ENCODE data around the gene MICAL3. TPM values are rescaled to one million over a fixed set of nuclear protein-coding genes. Genes with fewer than 3 reads are reported as not detected.

The MICAL3 gene
- total and polyA plus RNA-seq, 9 of the 15 experiments (the other 6 are each of a cell fraction or from before 2014, with no cell fraction given), result 0.53 to 32.1 (median 12.3) TPM

DNA sequence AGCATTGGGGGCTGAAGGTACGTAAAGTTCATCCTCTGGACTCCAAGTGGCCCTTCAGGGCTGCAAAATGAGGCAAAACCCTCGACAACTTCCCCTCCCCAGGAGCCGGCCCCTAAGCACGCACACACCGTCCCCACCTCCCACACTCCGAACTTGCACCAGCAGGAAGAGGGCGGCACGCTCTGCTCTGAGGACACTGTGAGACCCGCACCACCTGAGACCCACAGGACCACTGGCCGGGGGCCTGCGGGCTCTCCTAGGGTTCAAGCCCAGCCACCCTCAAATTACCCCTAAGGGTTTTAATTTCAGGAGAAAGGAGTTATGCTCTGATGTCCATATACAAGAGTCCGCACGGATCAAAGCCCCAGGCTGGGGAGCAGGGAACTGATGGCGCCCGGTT is 200.4 kb downstream of the MICAL3 start:
- WGBS (ENCODE audit: insufficient coverage, low coverage, missing lambda C conversion rate), result 80% methylated on average over 14 of the region's 15 CpGs
- Histone ChIP-seq H3K4me2 (ENCODE audit: insufficient read depth, low read length) (no peak overlapping the region), H3K9me1 (ENCODE audit: control insufficient read depth, insufficient read depth, low read length) (peaks cover 4% of the 10 kb centered on the region), H3K4me1 (replicated peaks in 1 of 2; ENCODE audit: control insufficient read depth in 2 of 2, insufficient read depth in 2 of 2, low read length in 2 of 2) (peaks cover 0 to 11% of the 10 kb centered on the region in 2 experiments; a peak in 4 of 5 replicates), H3K27me3 (ENCODE audit: control insufficient read depth in 2 of 2, insufficient read depth in 2 of 2, low read length in 2 of 2) (no peaks in the 10 kb centered on the region), H3K79me2 (ENCODE audit: control insufficient read depth, insufficient read depth, low read length) (no peaks in the 10 kb centered on the region), H2AFZ (ENCODE audit: low read depth, low read length) (no peak overlapping the region), H3K9me3 (replicated peaks; ENCODE audit: control insufficient read depth, insufficient read depth, low read depth, low read length) (no peaks in the 10 kb centered on the region), H3K4me3 (no peak overlapping the region), H3K36me3 (ENCODE audit: control insufficient read depth, insufficient read depth, low read length) (peaks cover 5% of the 10 kb centered on the region; the same call in 1 of the 3 replicates), H3K27ac (ENCODE audit: extremely low read depth, low read depth, low read length) (no peak overlapping the region), H3K9ac (ENCODE audit: insufficient read depth in 1 of 2, low read depth in 2 of 2, low read length in 2 of 2) (no peak overlapping the region), H4K20me1 (replicated peaks; ENCODE audit: control insufficient read depth, insufficient read depth, low read length) (no peaks in the 10 kb centered on the region; the same call in 1 of the 2 replicates)
- intact Hi-C loops (cut with micrococcal nuclease) (no loop called here), in situ Hi-C loops (cut with MboI) (no loop called here)
- DNase-seq (ENCODE audit: extremely low read depth in 1 of 4, low spot score in 3 of 4) (no peak), FAIRE-seq (no peak), ATAC-seq (no peak)
- POLR2A ChIA-PET, result interaction anchor here (2.3 kb wide), 1 partner anchor 253 kb away, joined by 6 read pairs; the partner anchor contains the start of gene PEX26
- no TSS peak for BruUV-seq (replicated peaks)
- CTCF ChIA-PET (ENCODE audit: low intra/inter-chr PET ratio), result no interaction called here
- TF ChIP-seq PTBP1 (IDR thresholded peaks at IDR 0.05; ENCODE audit: low read depth, low read length), result no peak
- TF ChIP-seq ZNF3 (CRISPR knock-in tag; IDR thresholded peaks at IDR 0.05), result no peak
- no peak for TF ChIP-seq PCBP1 (IDR thresholded peaks at IDR 0.05; ENCODE audit: low read depth, low read length, poor library complexity, severe bottlenecking)
- TF ChIP-seq RBM17 (IDR thresholded peaks at IDR 0.05; ENCODE audit: borderline replicate concordance, low read depth, low read length), result no peak
- TF ChIP-seq, protein P1, sequence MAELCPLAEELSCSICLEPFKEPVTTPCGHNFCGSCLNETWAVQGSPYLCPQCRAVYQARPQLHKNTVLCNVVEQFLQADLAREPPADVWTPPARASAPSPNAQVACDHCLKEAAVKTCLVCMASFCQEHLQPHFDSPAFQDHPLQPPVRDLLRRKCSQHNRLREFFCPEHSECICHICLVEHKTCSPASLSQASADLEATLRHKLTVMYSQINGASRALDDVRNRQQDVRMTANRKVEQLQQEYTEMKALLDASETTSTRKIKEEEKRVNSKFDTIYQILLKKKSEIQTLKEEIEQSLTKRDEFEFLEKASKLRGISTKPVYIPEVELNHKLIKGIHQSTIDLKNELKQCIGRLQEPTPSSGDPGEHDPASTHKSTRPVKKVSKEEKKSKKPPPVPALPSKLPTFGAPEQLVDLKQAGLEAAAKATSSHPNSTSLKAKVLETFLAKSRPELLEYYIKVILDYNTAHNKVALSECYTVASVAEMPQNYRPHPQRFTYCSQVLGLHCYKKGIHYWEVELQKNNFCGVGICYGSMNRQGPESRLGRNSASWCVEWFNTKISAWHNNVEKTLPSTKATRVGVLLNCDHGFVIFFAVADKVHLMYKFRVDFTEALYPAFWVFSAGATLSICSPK (IDR thresholded peaks at IDR 0.05; ENCODE audit: borderline replicate concordance), result no peak
- TF ChIP-seq SAFB2 (IDR thresholded peaks at IDR 0.05; ENCODE audit: borderline replicate concordance, low read depth, low read length, severe bottlenecking), result no peak
- TF ChIP-seq SNIP1 (IDR thresholded peaks at IDR 0.05; ENCODE audit: low read depth), result no peak
- no peak for TF ChIP-seq NR2C2 (CRISPR knock-in tag; IDR thresholded peaks at IDR 0.05)
- TF ChIP-seq NR2C2 (tag; IDR thresholded peaks at IDR 0.05), result no peak
- TF ChIP-seq TRIM24 (IDR thresholded peaks at IDR 0.05), result no peak
- no peak for TF ChIP-seq KDM5B (IDR thresholded peaks at IDR 0.05; ENCODE audit: insufficient replicate concordance, low read depth, low read length)
- TF ChIP-seq, protein P2, sequence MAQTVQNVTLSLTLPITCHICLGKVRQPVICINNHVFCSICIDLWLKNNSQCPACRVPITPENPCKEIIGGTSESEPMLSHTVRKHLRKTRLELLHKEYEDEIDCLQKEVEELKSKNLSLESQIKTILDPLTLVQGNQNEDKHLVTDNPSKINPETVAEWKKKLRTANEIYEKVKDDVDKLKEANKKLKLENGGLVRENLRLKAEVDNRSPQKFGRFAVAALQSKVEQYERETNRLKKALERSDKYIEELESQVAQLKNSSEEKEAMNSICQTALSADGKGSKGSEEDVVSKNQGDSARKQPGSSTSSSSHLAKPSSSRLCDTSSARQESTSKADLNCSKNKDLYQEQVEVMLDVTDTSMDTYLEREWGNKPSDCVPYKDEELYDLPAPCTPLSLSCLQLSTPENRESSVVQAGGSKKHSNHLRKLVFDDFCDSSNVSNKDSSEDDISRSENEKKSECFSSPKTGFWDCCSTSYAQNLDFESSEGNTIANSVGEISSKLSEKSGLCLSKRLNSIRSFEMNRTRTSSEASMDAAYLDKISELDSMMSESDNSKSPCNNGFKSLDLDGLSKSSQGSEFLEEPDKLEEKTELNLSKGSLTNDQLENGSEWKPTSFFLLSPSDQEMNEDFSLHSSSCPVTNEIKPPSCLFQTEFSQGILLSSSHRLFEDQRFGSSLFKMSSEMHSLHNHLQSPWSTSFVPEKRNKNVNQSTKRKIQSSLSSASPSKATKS (CRISPR knock-in tag; IDR thresholded peaks at IDR 0.05), result no peak

Measured in K562 (cell line).